K562 (cell line): ENCODE results near the gene SMYD1.

Experiments
- CHD1 ChIP-seq: fragments of 200-600 bp; sonication (generic); IDR thresholded peaks from one replicate; pipeline ENCODE4 v1.6.1; 2012; ENCODE audit warnings: mild to moderate bottlenecking, moderate library complexity, low read length, inconsistent platforms
- CTCF ChIP-seq, 3 experiments: IDR thresholded peaks in 2 of 3; conservative IDR thresholded peaks in 1 of 3; 2 replicates each; pipeline ENCODE4 v1.5.1; 2011 to 2012; ENCODE audit warnings: low read length in 3 of 3, mild to moderate bottlenecking in 3 of 3, control low read depth in 2 of 3, improper control_type of control experiment in 1 of 3, inconsistent platforms in 1 of 3, low read depth in 1 of 3, mixed read lengths in 1 of 3, moderate library complexity in 1 of 3; ENCODE audit not compliant: insufficient read depth in 2 of 3
- EZH2 ChIP-seq: IDR thresholded peaks from 2 replicates; pipeline ENCODE4 v1.6.1; 2012; ENCODE audit warnings: low read depth, mild to moderate bottlenecking, inconsistent platforms, low read length, borderline replicate concordance
- MEIS2 ChIP-seq: fragments of 450-650 bp; IDR thresholded peaks from 2 replicates; pipeline ENCODE4 v1.6.1; 2014; ENCODE audit warnings: mild to moderate bottlenecking; ENCODE audit not compliant: partially characterized antibody
- NELFE ChIP-seq: IDR thresholded peaks from 2 replicates; pipeline ENCODE4 v1.6.1; 2011; ENCODE audit warnings: mild to moderate bottlenecking; ENCODE audit not compliant: insufficient read depth, insufficient read length
- NFYB ChIP-seq: IDR thresholded peaks from 2 replicates; pipeline ENCODE4 v1.6.1; 2011; ENCODE audit warnings: mild to moderate bottlenecking, moderate library complexity; ENCODE audit not compliant: insufficient read length; ENCODE audit errors: extremely low read depth
- NRF1 ChIP-seq, 2 experiments: fragments of 450-650 bp; IDR thresholded peaks in 1 of 2; conservative IDR thresholded peaks in 1 of 2; 2 replicates each; pipeline ENCODE4 v1.6.1; 2014; ENCODE audit warnings: mild to moderate bottlenecking in 2 of 2
- PBX2 ChIP-seq, 2 experiments: IDR thresholded peaks in 1 of 2; conservative IDR thresholded peaks in 1 of 2; 2 replicates each; pipeline ENCODE4 v1.6.1; 2016; ENCODE audit warnings: low read depth in 2 of 2, mild to moderate bottlenecking in 1 of 2, missing compliant biosample characterization in 1 of 2, missing genetic modification characterization in 1 of 2, moderate library complexity in 1 of 2
- POLR2AphosphoS2 ChIP-seq: IDR thresholded peaks from 2 replicates; pipeline ENCODE4 v1.6.1; 2012; ENCODE audit warnings: low read length, improper control_type of control experiment
- SP1 ChIP-seq: sonication (generic); formaldehyde crosslinking; IDR thresholded peaks from 2 replicates; pipeline ENCODE4 v1.8.1; 2022; ENCODE audit warnings: mild to moderate bottlenecking, missing genetic modification reagents
- U2AF2 ChIP-seq: fragments of 200-400 bp; formaldehyde crosslinking; optimal IDR thresholded peaks from 2 replicates; pipeline ENCODE3; 2017; ENCODE audit warnings: low read depth, mild to moderate bottlenecking, low read length

- TF ChIP-seq PBX2 (CRISPR knock-in tag; IDR thresholded peaks at IDR 0.05; ENCODE audit: low read depth) (no peak), PBX2 (tag; conservative IDR thresholded peaks at IDR 0.05; ENCODE audit: low read depth) (no peak), SP1 (CRISPR knock-in tag) (no peak), CHD1 (no peak), CTCF (IDR thresholded peaks at IDR 0.05 in 2 of 3, conservative IDR thresholded peaks at IDR 0.05 in 1 of 3; ENCODE audit: insufficient read depth in 2 of 3, low read depth in 1 of 3, low read length in 3 of 3) (no peak), U2AF2 (no peak), NELFE (no peak), POLR2AphosphoS2 (no peak), NFYB (no peak), NRF1 (conservative IDR thresholded peaks at IDR 0.05 in 1 of 2, IDR thresholded peaks at IDR 0.05 in 1 of 2) (no peak), EZH2 (no peak), MEIS2 (no peak)
Observed at GRCh38 chr2:88092773-88093172, 25.1 kb downstream of the SMYD1 start.
